Left lung (tissue), 10 donors: ENCODE data around the gene SVEP1. TPM values are rescaled to one million over a fixed set of nuclear protein-coding genes. Genes with fewer than 3 reads are reported as not detected.
A peak's percentile ranks its signal among the peaks of the same experiment; 100 is the strongest.

Experiments used
- ATAC-seq: fragments of 200-7000 bp; cut with Tn5 transposase; one replicate; pipeline ENCODE4 v1.9.1; 2020; ENCODE audit warnings: moderate library complexity
- DNase-seq, 4 donors: peaks; one replicate each; pipeline ENCODE4 v3.0.0-alpha.2; 2013 to 2020
- H3K27ac ChIP-seq, 2 donors: fragments of 200-600 bp; sonication (generic) in 1 of 2; one replicate each; pipeline versions ENCODE4 v1.5.0 to v1.8.0; 2020 to 2021
- H3K27me3 ChIP-seq, 2 donors: fragments of 200-600 bp; sonication (generic) in 1 of 2; one replicate each; pipeline versions ENCODE4 v1.5.0 to v1.8.0; 2020 to 2021
- H3K36me3 ChIP-seq, 2 donors: fragments of 200-600 bp; sonication (generic) in 1 of 2; one replicate each; pipeline versions ENCODE4 v1.5.0 to v1.8.0; 2020 to 2021
- H3K4me1 ChIP-seq, 2 donors: fragments of 200-600 bp; one replicate each; pipeline ENCODE4 v1.8.0; 2021
- H3K4me3 ChIP-seq, 2 donors: fragments of 200-600 bp; sonication (generic) in 1 of 2; one replicate each; pipeline versions ENCODE4 v1.5.0 to v1.8.0; 2020 to 2021; ENCODE audit warnings: mild to moderate bottlenecking in 1 of 2
- H3K9me3 ChIP-seq, 2 donors: fragments of 200-600 bp; sonication (generic) in 1 of 2; one replicate each; pipeline versions ENCODE4 v1.5.0 to v1.8.0; 2020 to 2021
- intact Hi-C, 2 donors: fragments of 100-400 bp; cut with DNase I; formaldehyde crosslinking; loops; one replicate each; pipeline versions ENCODE4 v1.11.2 to v1.14.2; 2022
- polyA plus RNA-seq, 6 donors: library from polyadenylated mRNA; unstranded; fragments of 120-200 nt; gene quantifications; one replicate each; pipeline ENCODE4 v1.2.1, GENCODE V29; 2013; ENCODE audit not compliant: insufficient read length in 6 of 6
- total RNA-seq, 2 donors: library from RNA; stranded (reverse); fragmentation: NEBNext Ultra II Directional; extraction: Animal tissue kit (Norgen Biotek cat#: 25700); gene quantifications; one replicate each; pipeline ENCODE4 v1.2.1, GENCODE V29; 2021
- TF ChIP-seq, protein P1 (sequence below), 2 donors: fragments of 200-600 bp; sonication (generic) in 1 of 2; IDR thresholded peaks; one replicate each; pipeline versions ENCODE4 v1.5.0 to v1.8.0; 2021; ENCODE audit warnings: antibody characterized with exemption in 2 of 2
- donor health status: DM: no; HTN: yes; CAD: no.
- donor health status: DM: no; HTN: no; CAD: no.

The SVEP1 gene
- total and polyA plus RNA-seq, 8 donors: 21.7 to 36.2 (median 27.7) TPM

DNA sequence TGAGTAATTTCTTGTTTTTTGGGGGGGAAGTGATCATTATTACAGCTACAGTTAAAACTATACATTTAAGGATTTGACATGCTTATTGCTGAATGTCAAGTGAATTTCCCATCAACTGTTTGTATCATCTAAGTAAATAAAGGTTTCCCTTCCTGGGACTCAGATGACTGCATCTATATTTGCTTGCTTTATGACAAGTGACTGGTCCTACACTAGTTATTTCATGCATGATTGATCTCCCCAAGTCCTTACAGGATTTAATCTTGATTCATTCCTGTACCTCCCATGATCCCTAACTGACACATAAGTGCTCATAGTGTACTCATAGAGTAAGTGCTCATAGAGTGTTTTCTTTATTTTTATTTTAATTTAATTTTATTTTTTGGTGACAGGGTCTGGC lies 244.7 kb downstream of the SVEP1 start:
- TF ChIP-seq, protein P1, sequence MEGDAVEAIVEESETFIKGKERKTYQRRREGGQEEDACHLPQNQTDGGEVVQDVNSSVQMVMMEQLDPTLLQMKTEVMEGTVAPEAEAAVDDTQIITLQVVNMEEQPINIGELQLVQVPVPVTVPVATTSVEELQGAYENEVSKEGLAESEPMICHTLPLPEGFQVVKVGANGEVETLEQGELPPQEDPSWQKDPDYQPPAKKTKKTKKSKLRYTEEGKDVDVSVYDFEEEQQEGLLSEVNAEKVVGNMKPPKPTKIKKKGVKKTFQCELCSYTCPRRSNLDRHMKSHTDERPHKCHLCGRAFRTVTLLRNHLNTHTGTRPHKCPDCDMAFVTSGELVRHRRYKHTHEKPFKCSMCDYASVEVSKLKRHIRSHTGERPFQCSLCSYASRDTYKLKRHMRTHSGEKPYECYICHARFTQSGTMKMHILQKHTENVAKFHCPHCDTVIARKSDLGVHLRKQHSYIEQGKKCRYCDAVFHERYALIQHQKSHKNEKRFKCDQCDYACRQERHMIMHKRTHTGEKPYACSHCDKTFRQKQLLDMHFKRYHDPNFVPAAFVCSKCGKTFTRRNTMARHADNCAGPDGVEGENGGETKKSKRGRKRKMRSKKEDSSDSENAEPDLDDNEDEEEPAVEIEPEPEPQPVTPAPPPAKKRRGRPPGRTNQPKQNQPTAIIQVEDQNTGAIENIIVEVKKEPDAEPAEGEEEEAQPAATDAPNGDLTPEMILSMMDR (IDR thresholded peaks at IDR 0.05): no peak
- no peak for DNase-seq
- H3K4me1 ChIP-seq: peaks cover 0 to 4% of the 10 kb centered on the region in 2 donors

DNA sequence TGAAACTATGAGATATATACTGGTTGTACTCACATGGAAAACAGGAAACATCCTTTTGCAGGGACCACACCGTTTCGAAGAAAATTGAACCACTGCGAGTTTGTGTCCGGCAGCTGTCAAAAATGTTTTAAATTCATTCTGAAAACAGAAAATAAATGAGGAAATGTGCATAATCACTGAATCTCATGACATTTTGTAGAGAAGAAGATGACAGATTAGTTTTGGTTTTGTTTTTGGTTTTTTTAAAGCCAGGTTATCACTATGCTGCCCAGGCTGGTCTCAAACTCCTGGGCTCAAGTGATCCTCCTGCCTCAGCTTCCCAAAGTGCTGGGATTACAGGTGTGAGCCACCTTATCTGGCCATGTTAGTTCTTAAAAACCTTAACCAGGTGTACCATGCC lies 245.4 kb downstream of the SVEP1 start:
- intact Hi-C loops: no loop called here
- Histone ChIP-seq H3K27ac (no peak overlapping the region), H3K27me3 (no peaks in the 10 kb centered on the region), H3K4me3 (no peak overlapping the region), H3K9me3 (no peaks in the 10 kb centered on the region), H3K36me3 (no peaks in the 10 kb centered on the region), H3K4me1 (peaks cover 0 to 6% of the 10 kb centered on the region in 2 donors)
- TF ChIP-seq, protein P1 (IDR thresholded peaks at IDR 0.05): no peak
- no peak for ATAC-seq
- no peak for DNase-seq

More for the DNA sequence above, 244.7 kb downstream of the SVEP1 start:
- Histone ChIP-seq H3K36me3 (no peaks in the 10 kb centered on the region), H3K4me3 (no peak overlapping the region), H3K9me3 (no peaks in the 10 kb centered on the region), H3K27ac (no peak overlapping the region), H3K27me3 (no peaks in the 10 kb centered on the region)
- intact Hi-C loops: no loop called here
- no peak for ATAC-seq

DNA sequence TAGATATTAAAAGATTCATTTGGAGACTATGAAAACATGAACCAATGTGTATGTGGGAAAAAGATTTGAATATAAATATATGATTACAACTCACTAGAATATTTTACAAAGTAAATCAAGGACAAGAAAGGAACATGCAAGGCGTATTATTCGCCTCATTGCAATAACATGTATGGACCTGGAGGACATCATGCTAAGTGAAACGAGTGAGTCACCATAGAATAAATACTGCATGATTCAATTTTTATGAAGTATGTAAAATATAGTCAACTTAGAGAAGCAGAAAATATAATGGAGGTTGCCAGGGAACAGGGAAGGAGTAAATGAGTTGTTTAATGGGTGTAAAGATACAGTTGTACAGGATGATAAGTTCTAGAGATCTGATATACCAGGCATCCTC lies 246.8 kb downstream of the SVEP1 start:
- TF ChIP-seq, protein P1 (IDR thresholded peaks at IDR 0.05): no peak
- ATAC-seq: no peak
- Histone ChIP-seq H3K9me3 (no peaks in the 10 kb centered on the region), H3K4me3 (no peak overlapping the region), H3K4me1 (peaks cover 0 to 6% of the 10 kb centered on the region in 2 donors), H3K27ac (no peak overlapping the region), H3K36me3 (no peaks in the 10 kb centered on the region), H3K27me3 (no peaks in the 10 kb centered on the region)
- intact Hi-C loops: no loop called here
- DNase-seq: no peak

DNA sequence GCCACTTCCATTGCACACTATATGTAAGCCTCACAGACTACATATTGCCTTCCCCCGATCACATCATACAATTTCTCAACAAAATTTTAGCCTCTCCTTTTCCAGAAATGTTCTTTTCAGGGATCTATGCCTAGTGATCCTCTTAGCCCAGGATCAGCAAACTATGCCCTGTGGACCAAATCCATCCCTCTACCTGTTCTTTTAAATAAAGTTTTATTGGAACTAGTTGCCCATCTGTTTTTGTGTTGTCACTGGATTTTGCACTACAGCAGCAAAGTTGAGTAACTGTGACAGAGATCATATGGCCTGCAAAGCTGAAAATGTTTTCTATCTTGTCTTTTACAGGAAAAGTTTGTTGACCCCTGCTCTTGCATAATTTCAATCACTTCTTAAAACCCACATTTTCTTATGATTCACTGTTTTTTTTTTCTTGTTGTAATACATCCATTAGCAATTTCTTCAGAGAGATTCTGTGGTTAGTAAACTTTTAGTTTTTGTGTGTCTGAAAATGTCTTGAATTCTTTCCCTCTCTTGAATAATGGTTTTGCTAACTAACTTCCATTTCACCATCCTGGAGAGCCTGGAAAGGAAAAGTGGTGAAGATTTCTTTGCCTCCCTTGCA lies 248.9 kb downstream of the SVEP1 start:
- DNase-seq (no peak), ATAC-seq (no peak)
- Histone ChIP-seq H3K27me3 (no peaks in the 10 kb centered on the region), H3K4me1 (peaks cover 0 to 6% of the 10 kb centered on the region in 2 donors), H3K36me3 (no peaks in the 10 kb centered on the region), H3K9me3 (no peaks in the 10 kb centered on the region), H3K27ac (no peak overlapping the region), H3K4me3 (no peak overlapping the region)
- intact Hi-C loops: no loop called here
- TF ChIP-seq, protein P1 (IDR thresholded peaks at IDR 0.05): no peak

DNA sequence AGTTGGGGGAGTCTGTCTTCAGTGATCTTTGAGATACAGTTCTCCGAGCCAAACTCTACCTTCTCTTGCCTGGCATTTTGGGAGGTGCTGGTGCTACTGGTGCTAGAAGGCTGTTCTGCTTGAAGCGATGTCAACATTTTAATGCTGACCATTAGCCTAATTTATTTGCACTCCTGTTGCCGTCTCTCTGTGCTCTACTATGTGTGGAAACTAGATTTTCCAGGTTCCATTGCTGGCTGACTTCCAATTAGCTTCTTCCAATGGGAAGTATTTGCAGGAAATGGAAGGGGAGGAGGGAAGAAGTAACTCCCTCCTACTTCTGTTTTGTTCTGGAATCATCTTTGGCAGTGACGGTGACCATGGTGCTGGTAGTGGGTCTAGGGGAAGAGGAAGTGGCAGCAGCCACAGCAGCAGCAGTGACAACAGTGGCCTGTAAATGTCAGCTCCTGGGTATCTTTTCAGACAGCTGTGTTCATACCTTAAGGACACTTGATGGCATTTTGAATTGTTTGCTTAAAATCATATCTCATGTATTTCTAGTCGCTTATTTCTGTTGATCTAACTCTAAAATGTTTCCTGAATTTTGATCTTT lies 249.8 kb downstream of the SVEP1 start:
- H3K27ac ChIP-seq: no peak overlapping the region
- H3K4me3 ChIP-seq: no peak overlapping the region
- no peaks in the 10 kb centered on the region for H3K9me3 ChIP-seq
- peaks cover 0 to 6% of the 10 kb centered on the region in 2 donors for H3K4me1 ChIP-seq
- intact Hi-C loops: no loop called here
- no peaks in the 10 kb centered on the region for H3K27me3 ChIP-seq
- no peaks in the 10 kb centered on the region for H3K36me3 ChIP-seq
- ATAC-seq (peak; percentile 60), DNase-seq (peak in 1 of 4 donors; percentile 42)
- TF ChIP-seq, protein P1 (IDR thresholded peaks at IDR 0.05): no peak
